Measurements from ENCODE around the gene KATNB1.
"Not testable (repeated sequence)": the region's sequence is repeated elsewhere in the genome, so short reads cannot be mapped to it uniquely, and the experiment has no call there.

The KATNB1 gene

GRCh38 chr16:57773019-57773418 is 37.4 kb downstream of the KATNB1 start:
- DNase-seq: no peak

- DNase-seq: no peak
These were observed 38.2 kb downstream of the KATNB1 start for GRCh38 chr16:57773655-57774295.

DNA sequence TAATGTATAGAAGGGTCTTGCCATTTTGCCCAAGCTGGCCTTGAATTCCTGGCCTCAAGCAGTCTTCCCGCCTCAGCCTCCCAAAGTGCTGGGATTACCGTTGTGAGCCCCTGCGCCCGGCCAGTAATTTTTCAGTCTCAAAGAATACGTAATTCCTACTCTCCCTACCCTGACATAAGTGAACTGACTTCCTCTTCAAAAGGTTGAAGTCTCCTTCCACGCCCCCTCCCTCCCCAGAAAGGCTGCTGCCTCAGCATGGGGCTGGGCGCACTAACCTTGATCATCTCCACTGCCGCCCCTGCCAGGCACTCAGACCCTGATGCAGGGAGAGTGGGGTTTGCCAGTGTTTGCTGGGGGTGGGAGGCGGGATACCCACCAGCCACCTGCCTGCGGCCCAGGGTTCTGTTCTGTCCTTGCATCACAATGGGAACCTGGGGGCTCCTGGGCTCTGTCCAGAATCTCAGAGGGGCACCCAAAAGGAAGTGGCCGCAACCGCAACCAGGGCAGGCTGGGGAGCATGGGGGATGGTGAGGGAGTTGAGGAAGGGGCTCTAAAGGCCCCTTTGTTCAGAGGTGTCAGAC is 39.2 kb downstream of the KATNB1 start:
- DNase-seq: no peak

GRCh38 chr16:57775661-57776469 is 40.3 kb downstream of the KATNB1 start:
- no peak for DNase-seq

GRCh38 chr16:57778658-57779057 is 43.1 kb downstream of the KATNB1 start:
- no peak for DNase-seq

GRCh38 chr16:57779836-57780235 is 44.3 kb downstream of the KATNB1 start:
- not testable (repeated sequence) for DNase-seq

DNA sequence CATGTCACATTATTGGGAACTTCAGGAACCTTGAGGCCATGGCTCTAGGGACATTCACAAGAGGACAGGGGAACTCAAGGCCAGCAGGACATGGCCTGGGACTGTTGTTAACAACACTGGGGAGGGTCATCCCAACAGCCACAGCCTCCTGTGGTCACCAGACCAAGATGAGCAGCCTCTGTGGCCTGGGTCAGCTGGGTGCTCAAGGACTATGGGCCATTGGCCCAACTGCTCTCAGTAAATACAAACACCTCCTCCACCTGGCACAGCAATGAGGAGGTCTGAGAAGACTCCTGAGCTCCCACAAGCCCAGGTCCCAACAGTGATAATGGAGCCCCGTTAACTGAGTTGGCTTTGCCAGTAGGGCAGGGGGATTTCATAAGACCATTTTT is 45.8 kb downstream of the KATNB1 start:
- no peak for DNase-seq

DNA sequence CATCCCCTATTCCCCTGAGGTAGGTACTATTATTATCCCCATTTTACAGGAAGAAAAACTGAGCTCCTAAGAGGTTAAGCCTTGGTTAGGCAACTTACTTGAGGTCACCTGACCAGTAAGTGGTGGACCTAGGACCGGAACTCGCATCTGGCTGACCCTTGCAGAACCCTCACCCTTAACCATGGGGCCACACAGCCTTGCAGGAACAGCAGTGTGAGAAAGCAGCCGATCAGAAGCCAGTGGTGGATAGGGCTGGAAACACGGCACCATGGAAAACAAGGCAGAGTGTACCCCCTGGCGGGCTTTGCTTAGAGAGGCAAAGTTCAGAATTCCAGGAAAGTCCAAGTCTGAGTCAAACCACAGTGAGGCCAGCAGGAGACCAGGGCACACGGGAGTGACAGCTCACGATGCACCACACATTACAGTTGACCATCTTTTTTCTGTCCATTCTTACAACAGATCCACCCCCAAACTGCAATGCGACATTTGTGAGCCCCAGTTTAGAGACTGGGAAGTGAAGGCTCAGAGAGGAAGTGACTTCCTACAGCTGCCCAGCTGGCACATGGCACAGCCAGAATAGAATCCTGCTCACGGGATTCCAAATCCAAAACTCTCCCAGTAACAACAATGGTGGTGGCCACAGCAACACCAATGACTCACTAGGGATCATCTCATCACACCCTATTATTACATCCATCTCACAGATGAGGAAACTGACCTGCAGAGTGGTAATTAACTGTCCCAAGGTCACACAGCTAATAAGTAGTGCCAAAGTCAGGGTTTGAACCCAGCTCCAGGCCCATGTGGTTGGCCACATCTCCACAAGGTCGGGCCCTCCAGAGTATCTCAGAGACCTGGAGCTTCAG is 46.4 kb downstream of the KATNB1 start:
- no peak for DNase-seq

DNA sequence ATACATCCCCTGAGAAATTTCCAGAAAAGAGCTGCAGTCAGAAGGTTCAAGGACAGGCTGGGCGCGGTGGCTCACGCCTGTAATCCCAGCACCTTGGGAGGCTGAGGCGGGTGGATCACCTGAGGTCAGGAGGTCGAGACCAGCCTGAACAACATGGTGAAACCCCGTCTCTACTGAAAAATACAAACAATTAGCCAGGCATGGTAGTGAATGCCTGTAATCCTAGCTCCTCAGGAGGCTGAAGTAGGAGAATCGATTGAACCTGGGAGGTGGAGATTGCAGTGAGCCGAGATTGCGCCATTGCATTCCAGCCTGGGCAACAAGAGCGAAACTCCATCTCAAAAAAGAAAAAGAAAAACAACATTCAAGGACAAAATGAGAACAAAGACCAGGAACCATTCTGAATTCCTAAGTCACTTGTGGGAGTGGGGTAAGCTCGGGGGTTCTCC is 47.1 kb downstream of the KATNB1 start:
- not testable (repeated sequence) for DNase-seq

DNA sequence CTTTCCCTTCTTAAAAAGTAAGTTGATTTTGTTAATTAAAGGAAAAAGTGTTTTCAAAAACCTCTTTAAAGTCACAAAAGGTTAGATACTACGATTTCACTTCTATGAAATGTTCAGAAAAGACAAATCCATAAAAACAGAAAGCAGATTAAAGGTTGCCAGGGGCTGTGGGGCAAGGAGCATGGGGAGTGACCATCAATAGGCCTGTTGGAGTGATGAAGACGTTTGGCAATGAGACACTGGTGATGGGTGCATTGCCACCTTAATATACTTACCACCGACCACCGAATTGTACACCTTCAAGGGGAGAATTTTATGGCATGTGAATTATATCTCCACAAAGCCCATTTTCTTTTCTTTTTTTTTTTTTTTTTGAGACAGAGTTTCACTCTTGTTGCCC is 47.5 kb downstream of the KATNB1 start:
- no peak for DNase-seq

GRCh38 chr16:57783883-57784282 is 48.3 kb downstream of the KATNB1 start:
- DNase-seq: no peak

GRCh38 chr16:57784334-57784733 is 48.8 kb downstream of the KATNB1 start:
- DNase-seq: no peak

DNA sequence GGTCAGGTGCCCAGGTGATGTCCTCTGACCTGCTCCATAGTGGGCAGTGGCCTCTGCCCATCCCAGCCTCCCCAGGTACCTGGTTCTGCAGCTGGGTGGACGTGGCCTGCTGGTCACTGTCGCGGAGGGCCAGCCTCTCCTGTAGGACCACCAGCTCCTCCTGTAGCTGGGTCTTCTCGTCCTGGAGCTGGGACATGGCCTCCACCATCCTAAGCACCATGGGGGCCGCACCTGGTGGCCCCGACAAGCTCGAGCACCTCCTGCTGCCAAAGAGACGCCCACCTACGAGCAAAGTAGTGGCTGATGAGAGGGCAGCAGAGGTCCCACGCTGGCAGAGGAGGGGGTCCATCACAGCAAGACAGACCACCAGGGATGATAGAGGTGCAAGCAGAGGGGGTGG is 49.8 kb downstream of the KATNB1 start:
- DNase-seq: no peak

GRCh38 chr16:57785924-57786323 is 50.4 kb downstream of the KATNB1 start:
- DNase-seq: no peak

DNA sequence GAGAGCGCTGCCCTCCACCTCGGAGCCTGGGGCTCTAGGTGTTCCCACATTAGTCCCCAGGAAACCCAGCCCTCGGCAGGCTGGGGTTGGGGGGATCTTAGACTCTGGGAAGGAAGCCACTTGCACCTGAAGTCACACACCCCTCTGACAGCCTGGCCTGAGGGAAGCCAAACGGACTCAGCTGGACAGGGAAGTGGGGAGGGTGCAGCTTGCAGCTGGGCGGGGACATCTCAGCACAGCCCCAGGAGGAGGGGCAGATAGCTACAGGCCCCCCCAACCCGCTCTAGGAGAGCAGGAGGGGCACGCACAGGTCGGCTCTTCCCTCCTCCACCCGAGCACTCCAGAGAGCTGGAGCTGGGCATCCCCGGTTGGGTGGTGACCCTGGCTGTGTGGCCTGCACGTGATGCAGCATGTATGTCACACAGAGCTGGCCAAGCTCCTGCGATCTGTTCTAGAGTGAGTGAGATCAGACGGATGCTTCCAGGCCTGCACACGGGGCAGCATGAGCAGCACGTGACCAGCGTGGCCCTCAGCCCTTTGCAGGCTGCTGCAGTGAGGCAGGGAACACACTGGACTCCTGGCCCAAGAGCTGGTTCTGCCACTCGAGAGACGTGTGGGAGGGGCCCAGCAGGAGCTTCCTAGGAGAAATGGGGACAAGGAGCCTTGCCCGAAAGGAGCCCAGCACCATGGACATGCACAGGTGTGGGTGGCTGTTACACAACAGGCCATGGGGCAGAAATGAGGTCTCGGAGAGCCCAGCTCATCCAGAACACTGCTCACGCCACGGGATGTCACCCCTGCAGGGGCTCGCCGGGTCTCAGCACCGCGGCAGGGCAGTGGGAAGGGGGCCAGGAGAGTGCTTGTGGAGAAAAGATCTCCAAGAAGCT is 51.3 kb downstream of the KATNB1 start:
- no peak for DNase-seq

- DNase-seq: no peak
These were observed 51.9 kb downstream of the KATNB1 start for GRCh38 chr16:57787519-57787905.

GRCh38 chr16:57788252-57788841 is 52.8 kb downstream of the KATNB1 start:
- DNase-seq: no peak

GRCh38 chr16:57788951-57789350 is 53.4 kb downstream of the KATNB1 start:
- DNase-seq: no peak

DNA sequence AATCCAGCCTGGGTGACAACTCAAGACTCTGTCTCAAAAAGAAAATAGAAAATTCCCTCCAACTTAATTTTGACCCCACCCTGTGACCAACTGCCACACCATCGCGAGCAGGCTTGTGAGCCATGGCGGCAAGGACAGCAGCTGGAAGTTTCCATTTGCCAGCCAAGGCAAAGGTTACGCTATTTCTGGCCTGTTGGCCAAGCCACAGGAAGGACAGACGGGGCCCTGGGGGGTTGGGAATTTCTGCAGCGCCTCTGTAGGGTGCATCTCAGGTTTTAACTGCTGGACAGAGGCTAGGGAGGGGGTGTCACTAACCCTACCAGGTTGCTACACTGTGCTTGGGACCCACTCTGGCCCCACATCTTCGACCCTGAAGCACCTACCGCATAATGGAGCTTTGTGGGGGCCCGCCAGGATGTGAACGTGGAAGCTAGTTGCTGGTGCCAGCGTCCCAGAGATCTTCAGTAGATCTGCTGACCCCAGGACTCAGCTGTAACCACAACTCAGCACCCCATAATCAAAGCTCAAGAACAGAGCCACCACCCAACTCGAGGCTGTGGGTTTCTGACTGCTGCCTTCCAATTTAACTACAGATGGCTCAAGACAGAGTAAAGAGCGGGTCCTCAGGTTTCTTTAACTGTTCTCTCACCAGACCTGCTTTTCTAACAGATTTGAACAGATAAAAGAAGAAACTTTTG is 55.8 kb downstream of the KATNB1 start:
- no peak for DNase-seq

DNA sequence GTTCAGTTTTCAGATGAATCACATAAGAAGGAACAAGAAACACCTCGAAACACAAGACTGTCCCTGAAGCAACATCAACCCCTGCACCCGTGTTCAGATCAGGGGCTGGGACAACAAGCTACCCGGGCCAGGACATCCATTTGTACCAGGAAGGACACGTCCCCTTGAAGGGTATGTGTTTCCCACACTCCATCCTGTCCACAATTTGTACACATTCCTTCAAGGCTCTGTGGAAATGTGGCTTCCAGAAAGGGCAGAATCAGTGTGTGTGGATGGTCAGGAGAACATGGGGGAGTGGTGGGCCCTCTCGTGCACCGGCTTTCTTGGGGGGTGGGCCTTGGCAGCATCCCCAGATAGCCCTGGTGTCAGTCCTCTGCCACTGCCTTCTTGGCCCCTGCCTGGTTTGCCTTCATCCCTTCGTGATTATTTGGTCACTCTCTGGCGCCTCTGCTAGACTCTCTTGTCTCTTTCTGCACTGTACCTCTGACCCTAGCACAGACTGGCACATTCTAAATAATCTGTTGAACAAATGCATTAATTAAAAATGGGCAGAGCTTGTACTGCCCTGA is 56.4 kb downstream of the KATNB1 start:
- no peak for DNase-seq
